ENCODE results near the gene TSC22D1. TPM values are rescaled to one million over a fixed set of nuclear protein-coding genes. Genes with fewer than 3 reads are reported as not detected.

TSC22D1 gene
- total and polyA plus RNA-seq, 4 donors, result 21.0 to 43.5 (median 37.0) TPM

DNA sequence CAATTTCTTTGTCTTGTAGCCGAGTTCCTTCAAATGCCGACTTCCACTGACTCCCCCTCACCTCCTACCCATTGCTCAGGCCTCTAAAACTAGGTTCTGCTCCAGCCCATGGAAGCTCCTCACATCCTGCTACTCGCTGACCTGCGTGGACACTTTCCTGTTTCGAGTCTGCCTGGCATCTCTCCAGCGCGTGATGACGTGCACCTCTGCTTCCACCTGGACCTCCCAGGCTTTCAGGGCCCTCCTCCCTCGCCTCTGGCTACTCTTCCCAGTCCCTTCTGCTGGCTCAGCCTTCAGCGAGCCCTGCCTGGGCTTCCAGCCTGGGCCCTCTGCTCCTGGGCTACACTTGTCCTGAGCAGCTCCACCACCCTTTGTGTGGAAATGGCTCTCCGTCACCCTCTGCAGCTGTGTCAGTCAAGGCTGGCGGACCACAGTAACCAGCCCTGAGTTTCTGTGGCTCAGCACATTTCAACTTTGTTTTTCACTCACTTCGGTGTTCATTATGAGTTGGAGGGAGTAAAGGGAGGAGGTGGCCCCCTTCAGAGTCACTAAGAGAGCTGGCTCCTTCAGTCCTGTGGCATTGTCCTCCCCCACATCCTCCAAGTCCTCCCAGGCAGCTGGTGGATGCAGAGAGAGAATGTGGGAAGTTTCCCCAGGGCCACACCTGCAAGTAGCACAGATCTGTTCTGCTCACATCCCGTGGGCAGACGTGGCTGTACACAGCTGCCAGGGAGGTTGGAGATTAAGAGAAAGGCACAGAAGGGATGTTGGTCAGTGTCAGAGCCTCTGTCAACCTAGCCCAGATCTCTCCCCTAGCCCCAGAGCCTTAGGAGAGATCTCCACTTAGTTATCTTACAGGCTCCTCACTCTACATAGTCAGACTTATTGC, 153.1 kb downstream of the TSC22D1 start:
- H3K4me1 ChIP-seq (ENCODE audit: control insufficient read depth in 4 of 4, insufficient read depth in 4 of 4, low read length in 3 of 4), result no peaks in the 10 kb centered on the region
- TF ChIP-seq ZBTB33 (IDR thresholded peaks at IDR 0.05) (no peak), YY1 (IDR thresholded peaks at IDR 0.05) (no peak), FOXA1 (IDR thresholded peaks at IDR 0.05) (no peak), HNF4G (IDR thresholded peaks at IDR 0.05) (no peak), FOXA2 (IDR thresholded peaks at IDR 0.05) (no peak), JUND (IDR thresholded peaks at IDR 0.05) (no peak), NR2F2 (IDR thresholded peaks at IDR 0.05) (no peak), TAF1 (conservative IDR thresholded peaks at IDR 0.05) (no peak), RAD21 (IDR thresholded peaks at IDR 0.05) (no peak)
- TF ChIP-seq, protein P1, sequence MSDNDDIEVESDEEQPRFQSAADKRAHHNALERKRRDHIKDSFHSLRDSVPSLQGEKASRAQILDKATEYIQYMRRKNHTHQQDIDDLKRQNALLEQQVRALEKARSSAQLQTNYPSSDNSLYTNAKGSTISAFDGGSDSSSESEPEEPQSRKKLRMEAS (IDR thresholded peaks at IDR 0.05), result no peak
- H3K4me3 ChIP-seq (ENCODE audit: low read depth in 1 of 3, low read length in 3 of 3), result no peak overlapping the region
- no peak overlapping the region for H3K27ac ChIP-seq (ENCODE audit: low read depth in 1 of 2, low read length in 2 of 2)
- H3K9me3 ChIP-seq (ENCODE audit: control insufficient read depth in 4 of 4, low read length in 3 of 4), result no peaks in the 10 kb centered on the region
- no peaks in the 10 kb centered on the region for H3K36me3 ChIP-seq (ENCODE audit: control insufficient read depth in 4 of 4, insufficient read depth in 3 of 4, low read depth in 1 of 4, low read length in 3 of 4)
- 84% methylated on average over 15 of the region's 15 CpGs for WGBS
- DNase-seq (ENCODE audit: low spot score), result no peak
- H3K27me3 ChIP-seq (ENCODE audit: control insufficient read depth in 4 of 4, insufficient read depth in 4 of 4, low read length in 3 of 4), result no peaks in the 10 kb centered on the region
- no peak overlapping the region for H3K9ac ChIP-seq (ENCODE audit: low read depth in 1 of 2, low read length in 2 of 2)

- 93% methylated on average over 2 of the region's 2 CpGs for WGBS
- TF ChIP-seq, protein P1 (IDR thresholded peaks at IDR 0.05), result no peak
- TF ChIP-seq, protein P2, sequence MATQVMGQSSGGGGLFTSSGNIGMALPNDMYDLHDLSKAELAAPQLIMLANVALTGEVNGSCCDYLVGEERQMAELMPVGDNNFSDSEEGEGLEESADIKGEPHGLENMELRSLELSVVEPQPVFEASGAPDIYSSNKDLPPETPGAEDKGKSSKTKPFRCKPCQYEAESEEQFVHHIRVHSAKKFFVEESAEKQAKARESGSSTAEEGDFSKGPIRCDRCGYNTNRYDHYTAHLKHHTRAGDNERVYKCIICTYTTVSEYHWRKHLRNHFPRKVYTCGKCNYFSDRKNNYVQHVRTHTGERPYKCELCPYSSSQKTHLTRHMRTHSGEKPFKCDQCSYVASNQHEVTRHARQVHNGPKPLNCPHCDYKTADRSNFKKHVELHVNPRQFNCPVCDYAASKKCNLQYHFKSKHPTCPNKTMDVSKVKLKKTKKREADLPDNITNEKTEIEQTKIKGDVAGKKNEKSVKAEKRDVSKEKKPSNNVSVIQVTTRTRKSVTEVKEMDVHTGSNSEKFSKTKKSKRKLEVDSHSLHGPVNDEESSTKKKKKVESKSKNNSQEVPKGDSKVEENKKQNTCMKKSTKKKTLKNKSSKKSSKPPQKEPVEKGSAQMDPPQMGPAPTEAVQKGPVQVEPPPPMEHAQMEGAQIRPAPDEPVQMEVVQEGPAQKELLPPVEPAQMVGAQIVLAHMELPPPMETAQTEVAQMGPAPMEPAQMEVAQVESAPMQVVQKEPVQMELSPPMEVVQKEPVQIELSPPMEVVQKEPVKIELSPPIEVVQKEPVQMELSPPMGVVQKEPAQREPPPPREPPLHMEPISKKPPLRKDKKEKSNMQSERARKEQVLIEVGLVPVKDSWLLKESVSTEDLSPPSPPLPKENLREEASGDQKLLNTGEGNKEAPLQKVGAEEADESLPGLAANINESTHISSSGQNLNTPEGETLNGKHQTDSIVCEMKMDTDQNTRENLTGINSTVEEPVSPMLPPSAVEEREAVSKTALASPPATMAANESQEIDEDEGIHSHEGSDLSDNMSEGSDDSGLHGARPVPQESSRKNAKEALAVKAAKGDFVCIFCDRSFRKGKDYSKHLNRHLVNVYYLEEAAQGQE (IDR thresholded peaks at IDR 0.05), result no peak
- TF ChIP-seq NR2F2 (IDR thresholded peaks at IDR 0.05) (no peak), HNF4A (conservative IDR thresholded peaks at IDR 0.05) (no peak), YY1 (IDR thresholded peaks at IDR 0.05) (no peak), FOXA1 (IDR thresholded peaks at IDR 0.05) (no peak), FOXA2 (IDR thresholded peaks at IDR 0.05) (no peak)
- TF ChIP-seq, protein P3, sequence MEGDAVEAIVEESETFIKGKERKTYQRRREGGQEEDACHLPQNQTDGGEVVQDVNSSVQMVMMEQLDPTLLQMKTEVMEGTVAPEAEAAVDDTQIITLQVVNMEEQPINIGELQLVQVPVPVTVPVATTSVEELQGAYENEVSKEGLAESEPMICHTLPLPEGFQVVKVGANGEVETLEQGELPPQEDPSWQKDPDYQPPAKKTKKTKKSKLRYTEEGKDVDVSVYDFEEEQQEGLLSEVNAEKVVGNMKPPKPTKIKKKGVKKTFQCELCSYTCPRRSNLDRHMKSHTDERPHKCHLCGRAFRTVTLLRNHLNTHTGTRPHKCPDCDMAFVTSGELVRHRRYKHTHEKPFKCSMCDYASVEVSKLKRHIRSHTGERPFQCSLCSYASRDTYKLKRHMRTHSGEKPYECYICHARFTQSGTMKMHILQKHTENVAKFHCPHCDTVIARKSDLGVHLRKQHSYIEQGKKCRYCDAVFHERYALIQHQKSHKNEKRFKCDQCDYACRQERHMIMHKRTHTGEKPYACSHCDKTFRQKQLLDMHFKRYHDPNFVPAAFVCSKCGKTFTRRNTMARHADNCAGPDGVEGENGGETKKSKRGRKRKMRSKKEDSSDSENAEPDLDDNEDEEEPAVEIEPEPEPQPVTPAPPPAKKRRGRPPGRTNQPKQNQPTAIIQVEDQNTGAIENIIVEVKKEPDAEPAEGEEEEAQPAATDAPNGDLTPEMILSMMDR (IDR thresholded peaks at IDR 0.05; ENCODE audit: low read depth, low read length, missing input control), result no peak
- TF ChIP-seq, protein P4, sequence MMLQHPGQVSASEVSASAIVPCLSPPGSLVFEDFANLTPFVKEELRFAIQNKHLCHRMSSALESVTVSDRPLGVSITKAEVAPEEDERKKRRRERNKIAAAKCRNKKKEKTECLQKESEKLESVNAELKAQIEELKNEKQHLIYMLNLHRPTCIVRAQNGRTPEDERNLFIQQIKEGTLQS (IDR thresholded peaks at IDR 0.05), result no peak
- Histone ChIP-seq H3K27ac (ENCODE audit: low read depth in 1 of 2, low read length in 2 of 2) (no peak overlapping the region), H3K36me3 (ENCODE audit: control insufficient read depth in 4 of 4, insufficient read depth in 3 of 4, low read depth in 1 of 4, low read length in 3 of 4) (no peaks in the 10 kb centered on the region), H3K9me3 (ENCODE audit: control insufficient read depth in 4 of 4, low read length in 3 of 4) (no peaks in the 10 kb centered on the region), H3K27me3 (ENCODE audit: control insufficient read depth in 4 of 4, insufficient read depth in 4 of 4, low read length in 3 of 4) (no peaks in the 10 kb centered on the region), H3K4me3 (ENCODE audit: low read depth in 1 of 3, low read length in 3 of 3) (no peak overlapping the region), H3K9ac (ENCODE audit: low read depth in 1 of 2, low read length in 2 of 2) (no peak overlapping the region), H3K4me1 (ENCODE audit: control insufficient read depth in 4 of 4, insufficient read depth in 4 of 4, low read length in 3 of 4) (no peaks in the 10 kb centered on the region)
- DNase-seq (ENCODE audit: low spot score), result peak; percentile 29
Observed at GRCh38 chr13:44421853-44422525, 154.1 kb downstream of the TSC22D1 start.
